ENCODE data around the gene TPTE2. TPM values are rescaled to one million over a fixed set of nuclear protein-coding genes. Genes with fewer than 3 reads are reported as not detected.

The TPTE2 gene
- total and polyA plus RNA-seq, 2 of the 4 experiments (the other 2 are of a cell fraction): not detected

DNA sequence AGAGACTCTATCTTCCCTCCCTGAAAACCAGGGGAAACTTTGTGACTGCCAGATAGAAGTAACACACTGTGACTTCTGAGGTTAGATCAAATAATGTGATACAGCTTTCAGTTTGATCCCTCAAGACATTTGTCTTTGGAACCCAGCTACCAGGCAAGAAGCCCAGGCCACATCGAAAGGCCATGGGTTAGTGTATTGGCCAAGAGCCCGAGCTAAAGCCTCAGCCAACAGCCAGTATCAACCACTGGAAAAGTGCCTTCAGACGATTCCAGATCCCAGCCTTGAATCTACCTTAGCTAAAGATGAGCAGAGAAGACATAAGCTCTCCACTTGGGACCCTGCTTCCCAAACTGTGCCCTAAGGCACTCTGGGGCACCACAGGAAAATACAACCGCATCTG lies 10.9 kb upstream of the TPTE2 start:
- Histone ChIP-seq H3K4me2 (ENCODE audit: low read depth, low read length) (no peak overlapping the region), H4K5ac (ENCODE audit: low read depth, low read length) (no peak overlapping the region), H2BK20ac (ENCODE audit: low read depth, low read length) (no peak overlapping the region), H3K9me1 (ENCODE audit: insufficient read depth, low read length) (no peaks in the 10 kb centered on the region), H2BK15ac (ENCODE audit: low read depth, low read length) (no peak overlapping the region), H3K23ac (ENCODE audit: low read depth, low read length) (no peak overlapping the region), H3K4me1 (ENCODE audit: control insufficient read depth, insufficient read depth, low read length) (no peaks in the 10 kb centered on the region), H4K8ac (ENCODE audit: low read depth in 2 of 2, low read length in 2 of 2) (no peak overlapping the region), H3K36me3 (ENCODE audit: control insufficient read depth, insufficient read depth, low read length) (no peaks in the 10 kb centered on the region), H3K9ac (ENCODE audit: low read depth, low read length) (no peak overlapping the region), H3K27ac (ENCODE audit: insufficient read depth, low read length) (no peak overlapping the region), H3K27me3 (ENCODE audit: control insufficient read depth, insufficient read depth, low read length) (no peaks in the 10 kb centered on the region), H2BK5ac (ENCODE audit: low read depth, low read length, poor library complexity, severe bottlenecking) (no peak overlapping the region), H2AK5ac (ENCODE audit: low read depth, low read length) (no peak overlapping the region), H4K20me1 (ENCODE audit: insufficient read depth, low read length) (no peaks in the 10 kb centered on the region), H3K14ac (replicated peaks; ENCODE audit: low read depth, low read length) (no peak overlapping the region), H3K79me1 (ENCODE audit: low read depth in 1 of 2, low read length in 2 of 2) (no peaks in the 10 kb centered on the region), H3K9me3 (ENCODE audit: control insufficient read depth, insufficient read depth, low read length) (no peaks in the 10 kb centered on the region), H2AFZ (replicated peaks; ENCODE audit: low read length, poor library complexity) (no peak overlapping the region), H3K18ac (ENCODE audit: low read depth, low read length) (no peak overlapping the region), H3K56ac (ENCODE audit: extremely low read depth, insufficient read depth, low read length) (no peak overlapping the region), H2AK9ac (replicated peaks; ENCODE audit: low read depth, low read length, poor library complexity) (no peak overlapping the region), H4K91ac (ENCODE audit: insufficient read depth, low read depth, low read length) (no peak overlapping the region), H3K4me3 (ENCODE audit: insufficient read depth, low read depth, low read length) (no peak overlapping the region), H3K4ac (ENCODE audit: low read depth, low read length) (no peak overlapping the region), H2BK120ac (ENCODE audit: low read depth, low read length) (no peak overlapping the region)
- WGBS, 2 experiments (ENCODE audit: extremely low coverage in 2 of 2, insufficient read length in 1 of 2): no CpG with 5 or more reads among the region's 4 CpGs
- dilution Hi-C loops (cut with HindIII; ENCODE audit: low sequenced_read_pairs, unreplicated experiment) (no loop called here), intact Hi-C loops (cut with micrococcal nuclease) (no loop called here), in situ Hi-C loops (cut with MboI; ENCODE audit: low sequenced_read_pairs) (no loop called here)
- ATAC-seq (ENCODE audit: low read depth) (no peak), DNase-seq (no peak)
- ChIA-PET POLR2A (ENCODE audit: unreplicated experiment) (no interaction called here), CTCF (no interaction called here)
- TF ChIP-seq CEBPB (IDR thresholded peaks at IDR 0.05; ENCODE audit: low read depth, low read length) (no peak), CHD1 (IDR thresholded peaks at IDR 0.05; ENCODE audit: low read depth, low read length) (no peak), POLR2A (IDR thresholded peaks at IDR 0.05; ENCODE audit: low read depth, low read length) (no peak), SMC3 (IDR thresholded peaks at IDR 0.05; ENCODE audit: low read depth, low read length) (no peak), FOS (IDR thresholded peaks at IDR 0.05; ENCODE audit: low read depth, low read length) (no peak), MXI1 (IDR thresholded peaks at IDR 0.05; ENCODE audit: borderline replicate concordance, low read depth, low read length) (no peak), RAD21 (IDR thresholded peaks at IDR 0.05; ENCODE audit: low read length) (no peak), BHLHE40 (IDR thresholded peaks at IDR 0.05; ENCODE audit: low read depth, low read length) (no peak), NFE2L2 (IDR thresholded peaks at IDR 0.05; ENCODE audit: low read depth, low read length) (no peak), RCOR1 (IDR thresholded peaks at IDR 0.05; ENCODE audit: insufficient replicate concordance, low read length) (no peak), MAZ (IDR thresholded peaks at IDR 0.05; ENCODE audit: borderline replicate concordance, low read depth, low read length) (no peak), MAFK (IDR thresholded peaks at IDR 0.05; ENCODE audit: low read depth, low read length) (no peak), RFX5 (IDR thresholded peaks at IDR 0.05; ENCODE audit: low read depth, low read length) (no peak)
- TF ChIP-seq, protein P1, sequence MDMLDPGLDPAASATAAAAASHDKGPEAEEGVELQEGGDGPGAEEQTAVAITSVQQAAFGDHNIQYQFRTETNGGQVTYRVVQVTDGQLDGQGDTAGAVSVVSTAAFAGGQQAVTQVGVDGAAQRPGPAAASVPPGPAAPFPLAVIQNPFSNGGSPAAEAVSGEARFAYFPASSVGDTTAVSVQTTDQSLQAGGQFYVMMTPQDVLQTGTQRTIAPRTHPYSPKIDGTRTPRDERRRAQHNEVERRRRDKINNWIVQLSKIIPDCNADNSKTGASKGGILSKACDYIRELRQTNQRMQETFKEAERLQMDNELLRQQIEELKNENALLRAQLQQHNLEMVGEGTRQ (IDR thresholded peaks at IDR 0.05; ENCODE audit: low read depth, low read length): no peak
- TF ChIP-seq, protein P2, sequence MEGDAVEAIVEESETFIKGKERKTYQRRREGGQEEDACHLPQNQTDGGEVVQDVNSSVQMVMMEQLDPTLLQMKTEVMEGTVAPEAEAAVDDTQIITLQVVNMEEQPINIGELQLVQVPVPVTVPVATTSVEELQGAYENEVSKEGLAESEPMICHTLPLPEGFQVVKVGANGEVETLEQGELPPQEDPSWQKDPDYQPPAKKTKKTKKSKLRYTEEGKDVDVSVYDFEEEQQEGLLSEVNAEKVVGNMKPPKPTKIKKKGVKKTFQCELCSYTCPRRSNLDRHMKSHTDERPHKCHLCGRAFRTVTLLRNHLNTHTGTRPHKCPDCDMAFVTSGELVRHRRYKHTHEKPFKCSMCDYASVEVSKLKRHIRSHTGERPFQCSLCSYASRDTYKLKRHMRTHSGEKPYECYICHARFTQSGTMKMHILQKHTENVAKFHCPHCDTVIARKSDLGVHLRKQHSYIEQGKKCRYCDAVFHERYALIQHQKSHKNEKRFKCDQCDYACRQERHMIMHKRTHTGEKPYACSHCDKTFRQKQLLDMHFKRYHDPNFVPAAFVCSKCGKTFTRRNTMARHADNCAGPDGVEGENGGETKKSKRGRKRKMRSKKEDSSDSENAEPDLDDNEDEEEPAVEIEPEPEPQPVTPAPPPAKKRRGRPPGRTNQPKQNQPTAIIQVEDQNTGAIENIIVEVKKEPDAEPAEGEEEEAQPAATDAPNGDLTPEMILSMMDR (conservative IDR thresholded peaks at IDR 0.05; ENCODE audit: low read depth, low read length): no peak
- TF ChIP-seq, protein P3, sequence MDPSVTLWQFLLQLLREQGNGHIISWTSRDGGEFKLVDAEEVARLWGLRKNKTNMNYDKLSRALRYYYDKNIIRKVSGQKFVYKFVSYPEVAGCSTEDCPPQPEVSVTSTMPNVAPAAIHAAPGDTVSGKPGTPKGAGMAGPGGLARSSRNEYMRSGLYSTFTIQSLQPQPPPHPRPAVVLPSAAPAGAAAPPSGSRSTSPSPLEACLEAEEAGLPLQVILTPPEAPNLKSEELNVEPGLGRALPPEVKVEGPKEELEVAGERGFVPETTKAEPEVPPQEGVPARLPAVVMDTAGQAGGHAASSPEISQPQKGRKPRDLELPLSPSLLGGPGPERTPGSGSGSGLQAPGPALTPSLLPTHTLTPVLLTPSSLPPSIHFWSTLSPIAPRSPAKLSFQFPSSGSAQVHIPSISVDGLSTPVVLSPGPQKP (IDR thresholded peaks at IDR 0.05; ENCODE audit: borderline replicate concordance, low read depth, low read length): no peak
- BruUV-seq (replicated peaks): no TSS peak

Data from IMR-90 (cell line).